Fibroblast of villous mesenchyme (primary cell): ENCODE measurements around the gene RBM8A. TPM values are rescaled to one million over a fixed set of nuclear protein-coding genes. Genes with fewer than 3 reads are reported as not detected.

Source experiments
- DNase-seq: peaks from one replicate; pipeline ENCODE4 v3.0.0-alpha.2; 2010; ENCODE audit warnings: low read depth
- H3K4me3 ChIP-seq: 2 replicates; pipeline ENCODE4 v1.5.1; 2011; ENCODE audit warnings: low read depth, mild to moderate bottlenecking, low read length
- CTCF ChIP-seq: IDR thresholded peaks from 2 replicates; pipeline ENCODE4 v1.5.1; 2012; ENCODE audit warnings: low read depth, mild to moderate bottlenecking, low read length; ENCODE audit not compliant: insufficient read depth
- total RNA-seq: library from RNA; depleted of rRNA; stranded (reverse); fragments of >200 nt; gene quantifications from 2 replicates; pipeline ENCODE4 v1.2.3, GENCODE V29; 2012

The RBM8A gene
- total RNA-seq, 1 donor = 76.9 TPM

- peak overlapping the region; percentile 34 for H3K4me3 ChIP-seq
- peak; percentile 75 for DNase-seq
- TF ChIP-seq CTCF = no peak
Measured at GRCh38 chr1:145892486-145893087, 34.7 kb downstream of the RBM8A start.

GRCh38 chr1:145891587-145892485, 35.4 kb downstream of the RBM8A start:
- DNase-seq = peak; percentile 99
- H3K4me3 ChIP-seq = peak overlapping the region; percentile 34
- peak; percentile 99 for TF ChIP-seq CTCF

- H3K4me3 ChIP-seq = no peak overlapping the region
- DNase-seq = no peak
- no peak for TF ChIP-seq CTCF
Measured at GRCh38 chr1:145891143-145891542, 36.1 kb downstream of the RBM8A start.

GRCh38 chr1:145889722-145890121, 37.6 kb downstream of the RBM8A start:
- no peak for TF ChIP-seq CTCF
- H3K4me3 ChIP-seq = no peak overlapping the region
- DNase-seq = no peak

- H3K4me3 ChIP-seq = no peak overlapping the region
- TF ChIP-seq CTCF = no peak
- no peak for DNase-seq
Measured at GRCh38 chr1:145887631-145888030, 39.7 kb downstream of the RBM8A start.

- TF ChIP-seq CTCF = no peak
- no peak for DNase-seq
Measured at GRCh38 chr1:145886816-145887215, 40.5 kb downstream of the RBM8A start.

More at GRCh38 chr1:145886816-145887215, 40.5 kb downstream of the RBM8A start:
- no peak overlapping the region for H3K4me3 ChIP-seq
